HepG2 (cell line): ENCODE results near the gene NOCT.

Experiments used
- BCL6 ChIP-seq: IDR thresholded peaks from 2 replicates; pipeline ENCODE4 v1.6.1; 2016; ENCODE audit warnings: missing genetic modification reagents, missing compliant biosample characterization
- CEBPG ChIP-seq: IDR thresholded peaks from 2 replicates; pipeline ENCODE4 v1.6.1; 2016
- NAIF1 ChIP-seq: sonication (generic); formaldehyde crosslinking; IDR thresholded peaks from 2 replicates; pipeline ENCODE4 v1.5.0; 2020; ENCODE audit warnings: mild to moderate bottlenecking, missing genetic modification reagents, borderline replicate concordance
- NFE2L2 ChIP-seq: fragments of 150-350 bp; IDR thresholded peaks from 2 replicates; pipeline ENCODE4 v1.6.1; 2014; ENCODE audit warnings: low read length
- PAWR ChIP-seq: sonication (generic); formaldehyde crosslinking; IDR thresholded peaks from 2 replicates; pipeline ENCODE4 v1.4.0; 2020; ENCODE audit warnings: missing genetic modification reagents, mild to moderate bottlenecking, borderline replicate concordance
- TF ChIP-seq, protein P1 (sequence below): sonication (generic); formaldehyde crosslinking; IDR thresholded peaks from 2 replicates; pipeline ENCODE4 v1.5.0; 2020; ENCODE audit warnings: missing genetic modification reagents, mild to moderate bottlenecking, borderline replicate concordance

DNA sequence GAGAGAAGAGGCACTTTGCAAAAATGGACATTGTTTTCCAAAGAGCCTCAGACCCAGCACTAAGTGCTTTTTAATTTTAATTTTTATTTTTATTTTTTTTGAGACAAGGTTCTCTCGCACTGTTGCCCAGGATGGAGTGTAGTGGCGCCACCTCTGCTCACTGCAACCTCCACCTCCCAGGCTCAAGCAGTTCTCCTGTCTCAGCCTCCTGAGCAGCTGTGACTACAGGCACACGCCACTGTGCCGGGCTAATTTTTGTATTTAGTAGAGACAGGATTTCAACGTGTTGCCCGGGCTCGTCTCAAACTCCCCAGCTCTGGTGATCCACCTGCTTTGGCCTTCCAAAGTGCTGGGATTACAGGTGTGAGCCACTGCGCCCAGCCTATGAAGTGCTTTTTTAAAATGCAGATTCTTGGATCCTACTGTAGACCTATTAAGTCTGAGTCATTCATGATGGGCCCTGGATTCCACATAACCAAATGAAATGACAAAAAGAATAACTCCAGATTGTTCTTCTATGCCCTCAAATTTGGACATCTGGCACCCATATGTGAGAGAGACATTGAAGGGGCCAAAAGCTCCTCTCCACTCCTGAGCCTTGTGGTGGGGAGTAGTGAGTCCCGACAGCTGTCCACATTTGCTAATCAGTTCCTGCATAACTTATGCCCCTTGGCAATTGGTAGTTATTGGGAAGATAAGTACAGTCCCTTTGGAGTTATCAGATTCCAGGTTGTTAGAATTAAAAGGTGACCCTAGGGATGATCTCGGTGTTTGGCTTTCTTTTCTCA lies 3.6 kb downstream of the NOCT start:
- TF ChIP-seq PAWR (CRISPR knock-in tag) (no peak), NFE2L2 (no peak), NAIF1 (no peak), BCL6 (CRISPR knock-in tag) (no peak), CEBPG (CRISPR knock-in tag) (no peak)
- TF ChIP-seq, protein P1, sequence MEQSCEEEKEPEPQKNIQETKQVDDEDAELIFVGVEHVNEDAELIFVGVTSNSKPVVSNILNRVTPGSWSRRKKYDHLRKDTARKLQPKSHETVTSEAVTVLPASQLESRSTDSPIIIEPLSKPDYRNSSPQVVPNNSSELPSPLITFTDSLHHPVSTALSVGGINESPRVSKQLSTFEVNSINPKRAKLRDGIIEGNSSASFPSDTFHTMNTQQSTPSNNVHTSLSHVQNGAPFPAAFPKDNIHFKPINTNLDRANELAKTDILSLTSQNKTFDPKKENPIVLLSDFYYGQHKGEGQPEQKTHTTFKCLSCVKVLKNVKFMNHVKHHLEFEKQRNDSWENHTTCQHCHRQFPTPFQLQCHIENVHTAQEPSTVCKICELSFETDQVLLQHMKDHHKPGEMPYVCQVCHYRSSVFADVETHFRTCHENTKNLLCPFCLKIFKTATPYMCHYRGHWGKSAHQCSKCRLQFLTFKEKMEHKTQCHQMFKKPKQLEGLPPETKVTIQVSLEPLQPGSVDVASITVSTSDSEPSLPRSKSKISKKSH, result no peak
